HG02759 (cell line): ENCODE results near the gene PRRX2.
"Not testable (repeated sequence)": the region's sequence is repeated elsewhere in the genome, so short reads cannot be mapped to it uniquely, and the experiment has no call there.

Source experiments
- ATAC-seq: cut with Tn5 transposase; IDR thresholded peaks from one replicate; pipeline ENCODE4 v1.9.1; 2021; ENCODE audit warnings: mild to moderate bottlenecking, moderate library complexity; ENCODE audit not compliant: unreplicated experiment

The PRRX2 gene

DNA sequence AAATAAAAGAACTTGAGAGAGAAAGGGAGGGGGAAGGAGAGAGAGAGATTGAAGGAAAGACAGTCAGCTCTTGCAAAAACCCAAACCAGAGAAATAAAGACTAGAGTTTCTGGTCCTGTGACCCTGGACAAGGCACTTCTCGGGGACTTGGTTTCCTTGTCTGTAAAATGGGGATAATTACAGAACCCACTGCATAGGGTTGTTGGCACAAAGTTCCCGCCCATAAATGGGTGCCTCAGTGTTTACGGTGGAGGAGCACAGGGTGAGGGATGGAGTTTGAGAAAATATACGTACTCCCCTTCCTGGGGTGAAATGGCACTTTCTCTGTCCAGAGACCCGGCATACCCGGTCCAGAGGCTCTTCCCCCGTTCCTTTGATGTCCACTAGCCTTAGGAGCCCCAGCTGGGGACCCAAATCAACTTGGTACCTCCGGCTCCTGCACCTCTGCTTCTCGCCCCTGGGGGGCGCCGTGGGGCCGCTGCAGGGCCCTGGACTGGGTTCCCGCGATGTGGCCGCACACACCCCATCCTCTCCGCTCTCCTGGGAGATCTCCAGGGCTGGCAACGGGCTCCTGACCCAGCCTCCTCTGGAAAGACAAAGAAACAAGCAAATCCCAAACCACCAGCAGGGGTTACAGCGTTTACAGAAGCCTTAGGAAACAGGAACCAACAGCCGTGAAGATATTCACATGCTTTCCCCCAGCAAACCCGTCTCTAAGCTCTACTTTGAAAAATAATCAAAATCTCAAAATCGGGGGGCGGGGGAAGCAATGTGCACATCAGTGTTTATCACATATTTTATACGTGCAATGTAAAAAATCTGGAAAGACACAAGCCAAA is 61.1 kb downstream of the PRRX2 start:
- no peak for ATAC-seq

DNA sequence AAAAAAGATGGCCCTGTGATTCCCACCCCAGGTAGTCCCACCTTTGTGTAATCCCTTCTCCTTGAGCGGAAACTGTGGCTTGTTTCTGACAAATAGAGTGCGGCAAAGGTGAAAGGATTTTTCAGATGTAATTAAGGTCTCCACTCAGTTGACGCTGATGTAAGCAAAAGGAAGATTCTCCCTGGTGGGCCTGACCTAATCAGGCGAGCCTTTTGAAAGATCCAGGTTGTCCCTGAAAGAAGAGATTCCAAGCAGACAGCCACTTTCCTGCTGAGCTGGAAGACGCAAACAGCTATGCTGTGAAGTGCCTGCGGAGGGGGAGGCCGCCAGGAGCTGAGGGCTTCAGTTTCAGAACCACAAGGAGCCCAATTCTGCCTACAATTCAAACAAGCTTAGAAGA is 63.3 kb downstream of the PRRX2 start:
- no peak for ATAC-seq

DNA sequence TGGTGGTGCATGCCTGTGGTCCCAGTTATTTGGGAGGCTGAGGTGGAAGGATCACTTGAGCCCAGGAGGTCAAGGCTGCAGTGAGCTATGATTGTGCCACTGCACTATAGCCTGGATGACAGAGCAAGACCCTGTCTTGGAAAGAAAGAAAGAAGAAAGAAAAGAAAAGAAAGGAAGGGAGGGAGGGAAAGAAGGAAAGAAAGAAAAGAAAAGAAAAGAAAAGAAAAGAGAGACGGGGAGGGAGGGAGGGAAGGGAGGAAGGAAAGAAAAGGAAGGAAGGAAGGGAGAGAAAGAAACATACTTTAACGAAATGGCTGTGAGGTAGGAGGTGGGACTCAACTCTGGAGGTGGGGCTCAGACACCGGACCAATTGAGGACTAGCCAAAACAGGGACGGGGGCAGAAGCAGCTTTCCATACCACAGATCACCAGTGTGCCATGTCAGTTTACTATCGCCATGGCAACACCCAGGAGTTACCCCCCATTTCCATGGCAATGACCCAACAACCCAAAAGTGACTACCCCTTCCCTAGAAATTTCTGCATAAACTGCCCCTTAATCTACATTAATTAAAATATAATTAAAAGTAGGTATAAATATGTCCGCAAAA is 66.1 kb downstream of the PRRX2 start:
- ATAC-seq: no peak

DNA sequence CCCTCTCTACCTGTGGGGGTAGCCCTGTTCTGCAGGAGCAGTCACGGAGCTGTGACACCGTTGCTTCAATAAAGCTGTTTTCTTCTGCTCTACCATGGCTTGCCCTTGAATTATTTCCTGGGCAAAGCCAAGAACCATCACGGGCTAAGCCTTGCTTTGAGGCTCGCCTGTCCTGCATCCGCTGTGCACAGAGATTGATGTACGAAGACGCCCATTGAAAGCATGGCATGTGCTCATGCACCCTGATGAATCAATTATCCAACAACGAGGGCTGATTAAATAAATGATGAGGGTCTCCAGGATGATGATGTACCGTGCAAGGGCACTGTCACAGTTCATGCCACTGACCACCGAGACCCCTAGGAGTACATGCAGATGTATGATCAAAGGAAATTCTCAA is 66.7 kb downstream of the PRRX2 start:
- ATAC-seq: no peak

DNA sequence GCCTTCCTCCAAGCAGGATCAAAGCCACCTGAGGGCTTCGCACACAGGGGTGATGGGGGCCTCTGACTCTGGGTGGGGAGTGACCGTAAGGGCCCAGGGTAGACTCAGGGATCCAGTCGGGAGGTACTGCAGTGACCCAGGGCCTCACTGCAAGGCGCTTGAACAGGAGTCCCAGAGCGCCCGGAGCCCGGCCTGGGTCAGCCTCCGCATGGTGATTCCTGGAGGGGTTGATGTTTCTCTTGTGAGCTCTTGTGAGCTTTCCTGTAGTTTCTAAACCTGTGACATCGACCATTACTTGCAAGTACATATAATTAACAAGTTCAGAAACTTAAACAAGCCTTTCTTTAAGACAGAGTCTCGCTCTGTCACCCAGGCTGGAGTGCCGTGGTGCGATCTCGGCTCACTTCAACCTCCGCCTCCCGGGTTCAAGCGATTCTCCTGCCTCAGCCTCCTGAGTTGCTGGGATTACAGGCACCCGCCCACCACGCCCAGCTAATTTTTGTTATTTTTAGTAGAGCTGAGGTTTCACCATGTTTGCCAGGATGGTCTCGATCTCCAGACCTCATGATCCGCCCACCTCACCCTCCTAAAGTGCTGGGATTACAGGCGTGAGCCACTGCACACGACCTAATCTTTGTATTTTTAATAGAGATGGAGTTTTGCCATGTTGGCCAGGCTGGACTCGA is 67.6 kb downstream of the PRRX2 start:
- ATAC-seq: no peak

DNA sequence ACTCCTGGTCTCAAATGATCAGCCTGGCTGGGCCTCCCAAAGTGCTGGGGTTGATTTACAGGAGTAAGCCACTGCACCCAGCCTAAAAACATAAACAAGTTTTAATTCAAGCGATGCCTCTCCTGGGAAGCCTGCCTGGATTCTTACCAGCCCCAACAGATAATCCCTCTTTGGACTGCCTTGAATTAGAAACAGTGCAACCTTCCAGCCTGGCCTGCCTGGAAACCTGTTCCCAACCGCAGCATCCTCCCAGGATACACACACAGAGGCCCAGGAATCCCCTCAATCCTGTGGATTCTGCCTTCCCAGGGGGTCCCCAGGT is 68.1 kb downstream of the PRRX2 start:
- no peak for ATAC-seq

DNA sequence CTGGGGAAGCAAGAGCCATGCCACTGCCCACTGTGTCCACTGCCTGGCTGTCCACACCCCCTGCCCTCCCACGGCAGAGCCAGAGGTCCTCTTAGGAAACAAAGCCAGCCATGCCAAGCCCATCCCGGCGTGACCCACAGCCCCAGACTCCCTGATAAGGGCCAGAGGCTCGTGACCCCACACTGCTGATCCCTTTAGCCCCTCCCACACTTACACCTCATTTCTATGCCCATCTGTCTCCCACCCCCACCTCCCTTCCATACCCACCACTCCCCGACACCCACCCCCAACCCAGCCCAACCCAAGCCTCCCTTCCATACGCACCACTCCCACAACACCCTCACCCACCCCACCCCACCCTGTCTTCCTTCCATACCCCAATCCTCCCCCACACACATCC is 70.1 kb downstream of the PRRX2 start:
- ATAC-seq: no peak

DNA sequence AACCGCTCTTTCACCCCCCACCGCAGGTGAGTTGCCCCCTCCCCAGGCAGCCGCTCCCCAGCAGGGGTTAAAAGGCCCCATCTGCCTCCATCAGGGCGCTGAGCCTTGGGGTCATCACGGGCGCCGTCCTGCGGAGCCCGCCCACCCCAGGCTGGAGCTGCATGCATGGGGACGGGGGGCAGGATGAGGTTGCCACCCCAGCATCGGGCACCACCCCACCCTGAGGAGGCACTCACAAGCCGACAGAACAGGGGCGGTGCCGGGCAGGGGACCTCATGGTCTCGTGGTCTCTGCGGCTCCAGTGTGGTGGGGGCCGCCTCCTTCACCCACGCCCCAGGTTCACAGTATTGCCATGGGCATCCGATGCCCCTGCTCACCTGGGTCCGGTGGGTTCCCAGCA is 70.9 kb downstream of the PRRX2 start:
- ATAC-seq: no peak

DNA sequence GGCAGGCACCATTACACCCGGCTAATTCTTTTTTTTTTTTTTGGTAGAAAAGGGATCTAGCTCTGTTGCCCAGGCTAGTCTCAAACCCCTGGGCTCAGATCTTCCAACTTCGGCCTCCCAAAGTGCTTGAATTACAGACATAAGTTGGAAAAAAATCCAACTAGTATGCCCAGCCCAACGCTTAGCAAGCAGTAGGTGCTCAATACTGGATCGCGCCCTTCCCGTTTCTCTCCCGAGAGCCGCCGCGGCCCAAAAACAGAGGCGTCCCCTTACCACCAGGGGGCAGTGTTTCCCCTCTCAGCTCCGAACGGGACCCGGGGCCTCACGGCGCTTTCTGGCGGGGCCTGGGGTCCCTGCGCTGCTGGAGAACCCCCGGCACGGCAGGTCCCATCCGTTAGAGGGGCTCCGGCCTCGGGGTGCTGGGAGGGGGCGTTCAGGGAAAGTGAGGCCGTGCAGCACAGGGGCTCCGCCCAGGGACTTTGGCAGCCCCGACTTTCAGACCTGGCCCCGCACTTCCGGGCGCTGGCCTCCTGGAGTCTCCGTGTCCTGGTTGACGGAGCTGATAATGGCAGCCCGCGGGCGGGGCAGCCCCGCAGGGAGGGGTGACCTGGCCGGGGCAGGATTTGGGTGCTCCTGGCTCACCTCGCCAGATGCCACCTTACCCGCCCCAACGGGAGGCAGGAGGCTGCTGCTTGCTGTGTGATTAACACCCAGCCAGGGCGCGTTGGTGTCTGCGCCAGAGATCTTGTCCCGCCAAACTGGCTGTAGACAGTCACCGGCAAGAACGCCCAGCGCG is 72.2 kb downstream of the PRRX2 start:
- peak; percentile 68 for ATAC-seq

DNA sequence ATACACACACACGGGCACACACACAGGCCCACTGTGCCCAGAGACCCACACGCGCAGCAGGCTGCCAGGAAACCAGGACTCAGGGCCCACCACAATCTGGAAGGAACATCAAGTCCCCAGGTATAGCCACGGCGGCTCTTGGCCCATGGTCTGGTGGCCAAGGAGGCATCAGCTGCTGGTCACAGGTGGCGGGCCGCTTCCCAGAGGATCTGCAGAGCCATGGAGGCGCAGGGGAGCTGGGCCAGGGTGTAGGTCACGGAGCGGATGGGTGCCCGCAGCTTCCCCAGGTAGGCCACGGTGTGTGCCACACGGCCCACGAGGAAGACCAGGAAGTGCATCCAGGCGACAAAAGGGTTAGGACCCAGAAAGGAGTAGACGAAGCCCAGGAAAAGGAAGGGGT is 74.0 kb downstream of the PRRX2 start:
- no peak for ATAC-seq

DNA sequence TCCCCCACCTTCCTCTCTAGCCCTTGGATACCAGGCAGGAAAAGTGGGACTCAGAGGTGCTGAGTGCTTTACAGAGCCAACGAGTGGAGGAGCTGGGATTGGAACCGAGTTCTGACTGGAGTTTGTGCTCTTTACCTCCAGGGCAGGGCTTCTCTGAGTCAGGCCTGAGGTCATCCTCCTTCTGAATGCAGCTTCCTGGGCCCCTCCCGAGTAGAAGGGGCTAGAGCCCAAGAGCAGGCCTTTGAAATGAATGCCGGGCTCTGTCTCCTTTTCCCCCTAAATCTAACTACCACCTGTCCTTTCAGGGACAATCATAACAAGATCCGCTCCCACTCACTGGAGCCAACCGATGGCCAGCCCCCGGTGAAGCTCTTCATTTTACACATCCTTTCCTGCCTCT is 74.7 kb downstream of the PRRX2 start:
- no peak for ATAC-seq

DNA sequence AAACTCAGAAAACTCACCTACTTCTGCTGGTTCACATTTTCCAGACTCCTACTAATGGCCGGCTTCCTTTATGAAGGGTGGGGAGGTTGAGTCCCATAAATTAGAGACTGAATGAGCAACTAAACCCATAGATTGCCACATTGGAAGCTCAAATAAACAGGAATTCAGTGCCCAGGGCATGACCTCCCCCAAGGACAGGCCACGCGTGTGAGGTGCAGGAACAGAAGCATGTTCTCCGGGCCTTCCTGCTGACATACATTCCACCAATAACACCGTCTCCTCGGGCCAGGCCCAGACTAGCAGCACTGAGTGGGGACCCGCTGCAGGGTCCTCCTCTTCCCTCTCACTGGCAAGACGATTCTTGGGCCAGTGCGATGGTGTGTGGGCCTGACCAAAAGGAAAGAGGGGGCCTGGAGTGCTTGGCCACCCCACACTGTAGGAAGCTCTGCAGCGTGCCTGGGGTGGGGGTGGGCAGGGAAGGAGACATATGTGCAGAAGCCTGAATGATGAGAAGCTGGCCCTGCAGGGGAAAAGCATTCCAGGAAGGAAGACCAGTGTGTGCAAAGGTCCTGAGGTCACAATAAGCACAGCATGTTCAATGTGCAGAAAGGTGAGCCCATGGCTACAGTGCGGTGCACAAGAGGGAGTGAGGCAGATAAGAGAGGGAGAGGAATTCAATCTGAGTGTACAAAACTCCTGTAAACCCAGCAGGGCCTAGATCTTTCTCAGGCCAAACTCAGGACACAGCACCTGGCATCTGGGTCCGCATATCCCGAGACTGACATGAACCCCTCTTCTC is 75.4 kb downstream of the PRRX2 start:
- ATAC-seq: no peak

DNA sequence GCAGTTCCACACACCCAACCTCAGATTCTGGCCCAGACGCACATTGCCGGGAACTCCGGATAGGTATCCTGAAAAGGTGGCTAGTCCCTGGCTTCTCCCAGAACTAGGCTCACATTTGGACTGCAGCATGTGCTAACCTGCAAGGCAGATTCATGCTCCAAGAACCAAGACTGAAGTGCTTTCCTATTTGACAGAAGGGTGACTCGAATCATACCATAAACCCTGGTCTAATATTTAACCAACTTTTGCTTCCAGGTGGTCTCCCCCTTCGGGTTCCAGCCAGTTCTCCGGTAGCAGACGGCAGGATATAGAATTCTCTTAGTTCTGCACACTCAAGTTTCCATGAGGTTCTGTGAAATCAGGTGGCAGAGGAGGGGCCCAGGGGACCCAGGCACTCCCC is 79.8 kb downstream of the PRRX2 start:
- ATAC-seq: no peak

DNA sequence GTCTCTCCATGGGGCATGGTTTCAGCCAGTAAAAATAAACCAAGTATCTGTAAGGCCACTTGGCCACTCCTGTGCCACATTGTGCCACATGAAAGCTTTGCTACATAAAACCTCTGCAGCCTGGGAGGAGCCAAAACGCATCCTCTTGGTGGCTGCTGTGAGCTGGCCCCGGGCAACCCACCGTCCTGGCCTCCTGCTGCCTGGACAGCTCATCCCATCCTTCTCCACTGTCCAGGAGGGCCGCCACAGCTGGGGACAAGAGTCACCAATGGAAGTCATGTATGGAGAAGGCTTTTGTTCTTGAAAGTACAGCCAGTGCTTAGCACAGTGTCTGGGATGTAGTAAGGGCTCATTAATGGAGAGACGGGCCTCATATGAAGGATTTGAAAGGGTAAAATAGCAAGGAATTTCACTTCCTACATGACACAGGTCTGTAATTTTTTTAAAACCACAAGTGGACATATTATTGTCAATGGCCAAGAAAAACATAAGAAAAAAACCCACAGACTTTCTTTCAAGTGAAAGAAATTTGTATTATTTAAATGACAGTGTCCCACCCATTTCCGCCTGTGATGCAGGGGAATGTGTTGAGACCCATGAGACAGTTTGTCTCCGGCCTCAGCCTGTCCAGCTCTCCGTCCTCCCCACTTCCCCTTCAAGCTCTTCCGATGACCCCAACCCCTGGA is 80.8 kb downstream of the PRRX2 start:
- no peak for ATAC-seq

DNA sequence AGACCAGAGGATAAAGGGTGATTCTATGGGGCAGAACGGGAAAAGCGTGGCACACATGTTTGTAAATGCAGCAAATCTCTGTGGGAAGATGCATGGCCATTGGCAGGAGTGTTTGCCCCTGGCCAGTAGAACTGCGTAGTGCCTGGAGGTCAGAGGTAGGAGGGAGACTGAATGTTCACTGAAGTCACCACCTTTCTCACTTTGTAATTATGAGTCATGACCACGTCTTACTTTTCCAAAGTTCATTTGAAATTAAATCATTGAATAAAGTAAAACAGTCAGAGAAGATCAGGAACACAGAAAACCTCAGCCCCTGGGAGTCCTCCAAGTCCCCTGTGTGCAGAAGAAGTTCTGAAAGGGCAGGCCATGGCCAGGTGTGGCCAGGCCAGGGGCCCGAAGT is 82.8 kb downstream of the PRRX2 start:
- no peak for ATAC-seq

DNA sequence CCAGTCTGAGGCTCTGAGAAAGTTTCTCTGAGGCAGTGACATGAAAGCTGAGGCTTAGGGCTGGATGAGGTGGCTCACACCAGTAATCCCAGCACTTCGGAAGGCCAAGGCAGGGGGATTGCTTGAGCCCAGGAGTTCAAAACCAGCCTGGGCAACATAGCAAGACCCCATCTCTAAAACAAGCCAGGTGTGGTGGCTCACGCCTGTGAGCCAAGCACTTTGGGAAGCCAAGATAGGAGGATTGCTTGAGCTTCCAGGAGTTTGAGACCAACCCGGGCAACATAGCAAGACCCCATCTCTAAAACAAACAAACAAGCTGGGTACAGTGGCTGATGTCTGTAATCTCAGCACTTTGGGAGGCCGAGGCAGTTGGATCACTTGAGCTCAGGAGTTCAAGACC is 83.6 kb downstream of the PRRX2 start:
- not testable (repeated sequence) for ATAC-seq

DNA sequence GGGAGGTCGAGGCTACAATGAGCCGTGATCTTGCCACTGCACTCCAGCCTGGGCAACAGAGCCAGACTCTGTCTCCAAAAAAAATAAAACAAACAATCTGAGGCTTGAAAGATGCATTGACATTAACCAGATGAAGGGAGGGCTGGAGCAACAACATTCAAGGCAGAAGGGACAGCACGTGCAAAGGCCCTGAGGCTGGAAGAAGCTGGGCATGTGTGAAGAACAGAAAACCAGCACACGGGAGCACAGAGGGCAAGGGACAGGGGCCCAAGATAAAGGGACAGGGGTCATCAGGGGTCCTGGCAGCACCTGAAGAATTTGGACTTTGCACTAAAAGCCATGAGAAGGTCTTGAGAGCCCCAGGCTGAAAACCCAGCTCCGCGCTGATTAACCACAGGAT is 84.1 kb downstream of the PRRX2 start:
- no peak for ATAC-seq

DNA sequence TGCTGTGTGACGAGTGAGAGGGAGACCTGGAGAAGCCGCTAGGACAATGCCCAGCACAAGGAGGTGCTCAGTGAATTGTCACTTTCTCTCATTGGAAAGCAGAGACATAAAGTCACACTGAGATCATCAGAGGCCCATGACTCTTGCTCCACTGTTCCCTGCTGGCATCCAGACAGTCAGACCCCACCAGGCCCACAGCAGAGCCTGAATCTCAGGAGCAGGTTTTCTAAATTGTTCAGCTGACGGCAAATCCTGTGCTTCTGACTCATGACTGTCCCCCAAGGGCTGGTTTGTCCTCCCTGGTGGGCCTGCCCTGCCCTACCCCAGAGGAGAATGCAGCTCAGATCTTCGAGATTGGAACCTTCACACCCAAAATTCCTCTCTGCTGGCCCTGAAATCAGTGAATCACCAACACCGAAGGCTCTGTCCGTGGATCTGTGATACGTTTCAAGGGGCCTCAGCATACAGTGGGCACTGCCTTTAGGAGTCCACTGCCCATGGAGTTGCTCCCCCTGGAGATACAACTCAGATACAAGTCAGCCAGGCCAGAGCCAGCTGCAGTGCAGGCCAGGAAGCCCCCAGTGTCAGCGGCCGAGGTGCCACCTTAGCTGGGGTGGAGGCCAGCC is 84.7 kb downstream of the PRRX2 start:
- ATAC-seq: no peak
